ENCODE measurements around the gene CS.

The CS gene

DNA sequence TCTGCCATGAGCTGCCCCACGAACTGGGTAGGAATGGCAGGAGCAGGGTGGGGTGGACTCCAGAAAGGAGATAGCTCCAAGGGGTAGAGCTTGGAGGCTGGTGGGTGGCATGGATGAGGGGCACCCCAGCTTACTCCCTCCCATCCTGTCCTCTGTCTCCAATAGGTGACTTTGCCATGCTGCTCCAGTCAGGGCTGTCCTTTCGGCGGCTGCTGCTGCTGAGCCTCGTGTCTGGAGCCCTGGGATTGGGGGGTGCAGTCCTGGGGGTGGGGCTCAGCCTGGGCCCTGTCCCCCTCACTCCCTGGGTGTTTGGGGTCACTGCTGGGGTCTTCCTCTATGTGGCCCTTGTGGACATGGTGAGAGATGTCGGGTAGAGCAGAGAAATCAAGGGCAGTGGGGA is 63.1 kb downstream of the CS start:
- TF ChIP-seq CREB1 (IDR thresholded peaks at IDR 0.05; ENCODE audit: low read depth) (no peak), FOXM1 (IDR thresholded peaks at IDR 0.05; ENCODE audit: borderline replicate concordance, low read depth) (no peak), CEBPB (IDR thresholded peaks at IDR 0.05) (no peak), EGR1 (IDR thresholded peaks at IDR 0.05) (no peak), RAD21 (IDR thresholded peaks at IDR 0.05; ENCODE audit: low read depth) (no peak), ZBTB7A (IDR thresholded peaks at IDR 0.05; ENCODE audit: low read depth) (no peak), TCF12 (IDR thresholded peaks at IDR 0.05; ENCODE audit: low read depth) (no peak), TEAD4 (IDR thresholded peaks at IDR 0.05) (no peak), TAF1 (IDR thresholded peaks at IDR 0.05; ENCODE audit: low read depth) (no peak), EP300 (IDR thresholded peaks at IDR 0.05; ENCODE audit: borderline replicate concordance) (no peak), YY1 (IDR thresholded peaks at IDR 0.05; ENCODE audit: low read depth) (no peak)
- TF ChIP-seq, protein P1, sequence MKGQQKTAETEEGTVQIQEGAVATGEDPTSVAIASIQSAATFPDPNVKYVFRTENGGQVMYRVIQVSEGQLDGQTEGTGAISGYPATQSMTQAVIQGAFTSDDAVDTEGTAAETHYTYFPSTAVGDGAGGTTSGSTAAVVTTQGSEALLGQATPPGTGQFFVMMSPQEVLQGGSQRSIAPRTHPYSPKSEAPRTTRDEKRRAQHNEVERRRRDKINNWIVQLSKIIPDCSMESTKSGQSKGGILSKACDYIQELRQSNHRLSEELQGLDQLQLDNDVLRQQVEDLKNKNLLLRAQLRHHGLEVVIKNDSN (IDR thresholded peaks at IDR 0.05) = no peak
- TF ChIP-seq, protein P2, sequence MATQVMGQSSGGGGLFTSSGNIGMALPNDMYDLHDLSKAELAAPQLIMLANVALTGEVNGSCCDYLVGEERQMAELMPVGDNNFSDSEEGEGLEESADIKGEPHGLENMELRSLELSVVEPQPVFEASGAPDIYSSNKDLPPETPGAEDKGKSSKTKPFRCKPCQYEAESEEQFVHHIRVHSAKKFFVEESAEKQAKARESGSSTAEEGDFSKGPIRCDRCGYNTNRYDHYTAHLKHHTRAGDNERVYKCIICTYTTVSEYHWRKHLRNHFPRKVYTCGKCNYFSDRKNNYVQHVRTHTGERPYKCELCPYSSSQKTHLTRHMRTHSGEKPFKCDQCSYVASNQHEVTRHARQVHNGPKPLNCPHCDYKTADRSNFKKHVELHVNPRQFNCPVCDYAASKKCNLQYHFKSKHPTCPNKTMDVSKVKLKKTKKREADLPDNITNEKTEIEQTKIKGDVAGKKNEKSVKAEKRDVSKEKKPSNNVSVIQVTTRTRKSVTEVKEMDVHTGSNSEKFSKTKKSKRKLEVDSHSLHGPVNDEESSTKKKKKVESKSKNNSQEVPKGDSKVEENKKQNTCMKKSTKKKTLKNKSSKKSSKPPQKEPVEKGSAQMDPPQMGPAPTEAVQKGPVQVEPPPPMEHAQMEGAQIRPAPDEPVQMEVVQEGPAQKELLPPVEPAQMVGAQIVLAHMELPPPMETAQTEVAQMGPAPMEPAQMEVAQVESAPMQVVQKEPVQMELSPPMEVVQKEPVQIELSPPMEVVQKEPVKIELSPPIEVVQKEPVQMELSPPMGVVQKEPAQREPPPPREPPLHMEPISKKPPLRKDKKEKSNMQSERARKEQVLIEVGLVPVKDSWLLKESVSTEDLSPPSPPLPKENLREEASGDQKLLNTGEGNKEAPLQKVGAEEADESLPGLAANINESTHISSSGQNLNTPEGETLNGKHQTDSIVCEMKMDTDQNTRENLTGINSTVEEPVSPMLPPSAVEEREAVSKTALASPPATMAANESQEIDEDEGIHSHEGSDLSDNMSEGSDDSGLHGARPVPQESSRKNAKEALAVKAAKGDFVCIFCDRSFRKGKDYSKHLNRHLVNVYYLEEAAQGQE (IDR thresholded peaks at IDR 0.05; ENCODE audit: low read depth) = no peak
- TF ChIP-seq, protein P3, sequence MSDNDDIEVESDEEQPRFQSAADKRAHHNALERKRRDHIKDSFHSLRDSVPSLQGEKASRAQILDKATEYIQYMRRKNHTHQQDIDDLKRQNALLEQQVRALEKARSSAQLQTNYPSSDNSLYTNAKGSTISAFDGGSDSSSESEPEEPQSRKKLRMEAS (IDR thresholded peaks at IDR 0.05) = no peak

DNA sequence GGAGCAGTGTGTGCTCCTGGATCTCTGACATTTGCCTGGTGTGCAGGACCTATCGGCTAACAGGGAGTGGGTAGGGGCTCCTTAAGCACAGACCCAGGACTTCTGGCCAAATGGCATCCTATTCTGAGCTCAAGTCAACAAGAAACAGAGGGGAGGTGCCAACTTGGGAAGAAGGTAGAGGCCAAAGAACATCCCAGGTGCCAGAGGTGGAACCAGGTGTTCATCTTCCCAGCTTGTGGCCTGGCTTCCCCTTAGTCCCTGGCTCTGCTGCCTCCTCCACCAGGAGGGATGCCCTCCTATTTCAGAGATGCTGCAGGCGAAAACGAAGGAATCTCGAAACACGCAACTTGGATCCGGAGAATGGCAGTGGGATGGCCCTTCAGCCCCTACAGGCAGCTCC is 64.0 kb downstream of the CS start:
- no peak for TF ChIP-seq YY1 (IDR thresholded peaks at IDR 0.05; ENCODE audit: low read depth)
- TF ChIP-seq, protein P3 (IDR thresholded peaks at IDR 0.05) = no peak
- TF ChIP-seq, protein P2 (IDR thresholded peaks at IDR 0.05; ENCODE audit: low read depth) = no peak
- TF ChIP-seq, protein P1 (IDR thresholded peaks at IDR 0.05) = no peak
- no peak for TF ChIP-seq TAF1 (IDR thresholded peaks at IDR 0.05; ENCODE audit: low read depth)
- no peak for TF ChIP-seq CEBPB (IDR thresholded peaks at IDR 0.05)
- TF ChIP-seq RAD21 (IDR thresholded peaks at IDR 0.05; ENCODE audit: low read depth) = no peak
- TF ChIP-seq TEAD4 (IDR thresholded peaks at IDR 0.05) = no peak
- TF ChIP-seq EGR1 (IDR thresholded peaks at IDR 0.05) = no peak
- no peak for TF ChIP-seq EP300 (IDR thresholded peaks at IDR 0.05; ENCODE audit: borderline replicate concordance)
- TF ChIP-seq FOXM1 (IDR thresholded peaks at IDR 0.05; ENCODE audit: borderline replicate concordance, low read depth) = no peak
- no peak for TF ChIP-seq ZBTB7A (IDR thresholded peaks at IDR 0.05; ENCODE audit: low read depth)
- no peak for TF ChIP-seq CREB1 (IDR thresholded peaks at IDR 0.05; ENCODE audit: low read depth)
- no peak for TF ChIP-seq TCF12 (IDR thresholded peaks at IDR 0.05; ENCODE audit: low read depth)

DNA sequence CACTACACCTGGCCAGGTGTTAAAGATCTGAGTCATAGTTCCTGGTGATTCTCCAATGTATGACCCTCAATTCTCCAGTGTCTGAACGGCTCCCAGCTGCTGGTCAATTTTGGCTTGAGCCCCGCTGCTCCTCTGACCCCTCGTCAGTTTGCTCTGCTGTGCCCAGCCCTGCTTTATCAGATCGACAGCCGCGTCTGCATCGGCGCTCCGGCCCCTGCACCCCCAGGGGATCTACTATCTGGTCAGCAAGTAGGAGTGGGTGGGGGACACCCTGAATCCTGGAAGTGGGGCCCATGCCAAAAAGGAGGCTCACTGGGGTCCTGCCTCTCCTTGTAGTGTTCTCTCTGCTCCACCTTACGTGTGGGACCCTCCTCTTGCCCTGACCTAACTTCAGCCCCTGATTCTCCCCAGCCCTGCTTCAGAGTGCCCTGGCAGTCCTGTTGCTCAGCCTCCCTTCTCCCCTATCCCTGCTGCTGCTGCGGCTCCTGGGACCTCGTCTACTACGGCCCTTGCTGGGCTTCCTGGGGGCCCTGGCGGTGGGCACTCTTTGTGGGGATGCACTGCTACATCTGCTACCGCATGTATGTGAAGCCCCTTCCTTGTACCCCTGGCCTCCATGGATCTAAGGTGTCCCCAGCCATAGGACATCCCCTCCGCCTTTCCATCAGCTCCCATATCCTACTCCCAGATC is 65.2 kb downstream of the CS start:
- TF ChIP-seq YY1 (IDR thresholded peaks at IDR 0.05; ENCODE audit: low read depth) (no peak), TEAD4 (IDR thresholded peaks at IDR 0.05) (no peak), CEBPB (IDR thresholded peaks at IDR 0.05) (no peak), TAF1 (IDR thresholded peaks at IDR 0.05; ENCODE audit: low read depth) (no peak), NFIC (IDR thresholded peaks at IDR 0.05) (no peak)
- TF ChIP-seq, protein P2 (IDR thresholded peaks at IDR 0.05; ENCODE audit: low read depth) = no peak

DNA sequence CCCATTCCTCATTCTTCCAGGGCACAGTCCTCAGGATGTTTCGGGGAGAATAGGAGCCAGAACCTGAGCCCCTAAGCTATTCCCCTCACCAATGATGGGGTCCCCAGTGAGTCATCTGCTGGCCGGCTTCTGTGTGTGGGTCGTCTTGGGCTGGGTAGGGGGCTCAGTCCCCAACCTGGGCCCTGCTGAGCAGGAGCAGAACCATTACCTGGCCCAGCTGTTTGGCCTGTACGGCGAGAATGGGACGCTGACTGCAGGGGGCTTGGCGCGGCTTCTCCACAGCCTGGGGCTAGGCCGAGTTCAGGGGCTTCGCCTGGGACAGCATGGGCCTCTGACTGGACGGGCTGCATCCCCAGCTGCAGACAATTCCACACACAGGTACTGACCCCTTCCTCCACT is 68.9 kb downstream of the CS start:
- TF ChIP-seq, protein P1 (IDR thresholded peaks at IDR 0.05) = no peak
- TF ChIP-seq CEBPB (IDR thresholded peaks at IDR 0.05) (no peak), ZBTB7A (IDR thresholded peaks at IDR 0.05; ENCODE audit: low read depth) (no peak), CREB1 (IDR thresholded peaks at IDR 0.05; ENCODE audit: low read depth) (no peak), RAD21 (IDR thresholded peaks at IDR 0.05; ENCODE audit: low read depth) (no peak), TCF12 (IDR thresholded peaks at IDR 0.05; ENCODE audit: low read depth) (no peak), TEAD4 (IDR thresholded peaks at IDR 0.05) (no peak), FOXM1 (IDR thresholded peaks at IDR 0.05; ENCODE audit: borderline replicate concordance, low read depth) (no peak), NFIC (IDR thresholded peaks at IDR 0.05) (no peak), EP300 (IDR thresholded peaks at IDR 0.05; ENCODE audit: borderline replicate concordance) (no peak), TAF1 (IDR thresholded peaks at IDR 0.05; ENCODE audit: low read depth) (no peak), YY1 (IDR thresholded peaks at IDR 0.05; ENCODE audit: low read depth) (no peak), EGR1 (IDR thresholded peaks at IDR 0.05) (no peak)
- TF ChIP-seq, protein P2 (IDR thresholded peaks at IDR 0.05; ENCODE audit: low read depth) = no peak
- TF ChIP-seq, protein P3 (IDR thresholded peaks at IDR 0.05) = no peak

Data from Ishikawa (cell line).